Breast epithelium (tissue), 3 donors: ENCODE measurements around the gene AP3S2.

Experiments
- POLR2A ChIP-seq: fragments of 450-650 bp; IDR thresholded peaks from one replicate; pipeline ENCODE4 v1.6.1; 2016; ENCODE audit warnings: antibody characterized with exemption, mild to moderate bottlenecking, moderate library complexity
- TF ChIP-seq, protein P1 (sequence below), 3 donors: fragments of 450-650 bp; IDR thresholded peaks; one replicate each; pipeline ENCODE4 v1.5.1; 2016 to 2017; ENCODE audit warnings: antibody characterized with exemption in 3 of 3, mild to moderate bottlenecking in 3 of 3, moderate library complexity in 3 of 3

DNA sequence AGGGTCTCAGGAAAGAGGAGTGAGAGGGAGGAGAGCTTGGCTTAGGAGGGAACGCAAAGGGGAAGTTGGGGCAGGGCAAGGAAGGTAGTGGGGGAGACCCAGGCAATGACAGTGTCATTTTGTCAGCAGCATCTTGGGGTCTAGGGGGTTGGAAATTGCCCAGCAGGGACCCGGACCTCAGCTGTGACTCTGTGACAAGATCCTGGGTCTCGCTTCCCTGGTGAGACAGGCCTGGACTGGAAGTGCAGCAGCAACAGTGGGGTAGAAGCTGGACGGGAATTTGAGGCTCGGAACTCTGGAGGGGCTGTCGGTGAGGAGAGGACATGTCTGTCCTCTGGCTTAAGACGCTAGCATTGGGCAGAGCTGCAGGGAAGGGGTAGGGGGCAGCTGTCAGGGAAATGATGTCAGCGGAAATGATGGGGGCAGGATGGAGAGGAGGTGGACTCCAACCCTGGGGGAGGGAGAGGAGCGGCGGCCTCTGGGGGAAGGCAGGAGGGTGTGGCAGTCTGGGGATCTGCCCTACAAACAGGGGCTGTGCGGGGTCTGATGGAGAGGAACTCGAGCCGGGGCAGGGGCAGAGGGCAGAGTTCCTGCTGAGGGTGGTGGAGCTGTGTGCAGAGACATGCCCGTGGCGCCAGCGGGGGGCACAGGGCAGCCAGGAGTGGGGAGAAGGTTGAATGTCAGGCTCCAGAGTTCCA, 91.4 kb downstream of the AP3S2 start:
- TF ChIP-seq, protein P1, sequence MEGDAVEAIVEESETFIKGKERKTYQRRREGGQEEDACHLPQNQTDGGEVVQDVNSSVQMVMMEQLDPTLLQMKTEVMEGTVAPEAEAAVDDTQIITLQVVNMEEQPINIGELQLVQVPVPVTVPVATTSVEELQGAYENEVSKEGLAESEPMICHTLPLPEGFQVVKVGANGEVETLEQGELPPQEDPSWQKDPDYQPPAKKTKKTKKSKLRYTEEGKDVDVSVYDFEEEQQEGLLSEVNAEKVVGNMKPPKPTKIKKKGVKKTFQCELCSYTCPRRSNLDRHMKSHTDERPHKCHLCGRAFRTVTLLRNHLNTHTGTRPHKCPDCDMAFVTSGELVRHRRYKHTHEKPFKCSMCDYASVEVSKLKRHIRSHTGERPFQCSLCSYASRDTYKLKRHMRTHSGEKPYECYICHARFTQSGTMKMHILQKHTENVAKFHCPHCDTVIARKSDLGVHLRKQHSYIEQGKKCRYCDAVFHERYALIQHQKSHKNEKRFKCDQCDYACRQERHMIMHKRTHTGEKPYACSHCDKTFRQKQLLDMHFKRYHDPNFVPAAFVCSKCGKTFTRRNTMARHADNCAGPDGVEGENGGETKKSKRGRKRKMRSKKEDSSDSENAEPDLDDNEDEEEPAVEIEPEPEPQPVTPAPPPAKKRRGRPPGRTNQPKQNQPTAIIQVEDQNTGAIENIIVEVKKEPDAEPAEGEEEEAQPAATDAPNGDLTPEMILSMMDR (IDR thresholded peaks at IDR 0.05) = no peak
- TF ChIP-seq POLR2A = no peak
